Measurements from ENCODE around the gene STK38.

STK38 gene

GRCh38 chr6:36493319-36493718 is 54.0 kb downstream of the STK38 start:
- TF ChIP-seq, protein P1, sequence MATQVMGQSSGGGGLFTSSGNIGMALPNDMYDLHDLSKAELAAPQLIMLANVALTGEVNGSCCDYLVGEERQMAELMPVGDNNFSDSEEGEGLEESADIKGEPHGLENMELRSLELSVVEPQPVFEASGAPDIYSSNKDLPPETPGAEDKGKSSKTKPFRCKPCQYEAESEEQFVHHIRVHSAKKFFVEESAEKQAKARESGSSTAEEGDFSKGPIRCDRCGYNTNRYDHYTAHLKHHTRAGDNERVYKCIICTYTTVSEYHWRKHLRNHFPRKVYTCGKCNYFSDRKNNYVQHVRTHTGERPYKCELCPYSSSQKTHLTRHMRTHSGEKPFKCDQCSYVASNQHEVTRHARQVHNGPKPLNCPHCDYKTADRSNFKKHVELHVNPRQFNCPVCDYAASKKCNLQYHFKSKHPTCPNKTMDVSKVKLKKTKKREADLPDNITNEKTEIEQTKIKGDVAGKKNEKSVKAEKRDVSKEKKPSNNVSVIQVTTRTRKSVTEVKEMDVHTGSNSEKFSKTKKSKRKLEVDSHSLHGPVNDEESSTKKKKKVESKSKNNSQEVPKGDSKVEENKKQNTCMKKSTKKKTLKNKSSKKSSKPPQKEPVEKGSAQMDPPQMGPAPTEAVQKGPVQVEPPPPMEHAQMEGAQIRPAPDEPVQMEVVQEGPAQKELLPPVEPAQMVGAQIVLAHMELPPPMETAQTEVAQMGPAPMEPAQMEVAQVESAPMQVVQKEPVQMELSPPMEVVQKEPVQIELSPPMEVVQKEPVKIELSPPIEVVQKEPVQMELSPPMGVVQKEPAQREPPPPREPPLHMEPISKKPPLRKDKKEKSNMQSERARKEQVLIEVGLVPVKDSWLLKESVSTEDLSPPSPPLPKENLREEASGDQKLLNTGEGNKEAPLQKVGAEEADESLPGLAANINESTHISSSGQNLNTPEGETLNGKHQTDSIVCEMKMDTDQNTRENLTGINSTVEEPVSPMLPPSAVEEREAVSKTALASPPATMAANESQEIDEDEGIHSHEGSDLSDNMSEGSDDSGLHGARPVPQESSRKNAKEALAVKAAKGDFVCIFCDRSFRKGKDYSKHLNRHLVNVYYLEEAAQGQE (IDR thresholded peaks at IDR 0.05; ENCODE audit: insufficient read depth in 1 of 2, low read depth in 2 of 2, low read length in 2 of 2) = no peak
- no peak for TF ChIP-seq POLR2AphosphoS5 (IDR thresholded peaks at IDR 0.05; ENCODE audit: low read depth, low read length)
- no peak for TF ChIP-seq TAF1 (IDR thresholded peaks at IDR 0.05; ENCODE audit: borderline replicate concordance, insufficient read depth, low read length)

GRCh38 chr6:36492621-36493020 is 54.7 kb downstream of the STK38 start:
- TF ChIP-seq, protein P1 (IDR thresholded peaks at IDR 0.05; ENCODE audit: insufficient read depth in 1 of 2, low read depth in 2 of 2, low read length in 2 of 2) = no peak
- TF ChIP-seq SIN3A (IDR thresholded peaks at IDR 0.05; ENCODE audit: borderline replicate concordance, insufficient read depth, low read length) (no peak), FOXP2 (optimal IDR thresholded peaks at IDR 0.05; ENCODE audit: borderline replicate concordance, extremely low read depth, extremely low read length, insufficient read depth) (no peak), TAF1 (IDR thresholded peaks at IDR 0.05; ENCODE audit: borderline replicate concordance, insufficient read depth, low read length) (no peak), POLR2AphosphoS5 (IDR thresholded peaks at IDR 0.05; ENCODE audit: low read depth, low read length) (no peak)

DNA sequence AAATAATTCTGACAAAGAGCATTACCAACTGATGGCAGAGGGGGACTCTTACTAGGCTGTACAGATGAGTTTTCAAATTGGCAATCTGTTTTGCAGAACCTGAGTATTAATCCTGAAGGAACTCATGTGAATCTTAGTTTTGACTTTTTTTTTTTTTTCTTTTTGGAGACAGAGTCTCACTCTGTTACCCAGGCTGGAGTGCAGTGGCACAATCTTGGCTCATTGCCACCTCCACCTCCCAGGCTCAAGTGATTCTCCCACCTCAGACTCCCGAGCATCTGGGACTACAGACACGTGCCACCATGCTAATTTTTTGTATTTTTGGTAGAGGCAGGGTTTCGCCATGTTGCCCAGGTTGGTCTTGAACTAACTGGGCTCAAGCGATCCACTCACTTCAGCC is 55.2 kb downstream of the STK38 start:
- no peak for TF ChIP-seq FOXP2 (optimal IDR thresholded peaks at IDR 0.05; ENCODE audit: borderline replicate concordance, extremely low read depth, extremely low read length, insufficient read depth)
- no peak for TF ChIP-seq SIN3A (IDR thresholded peaks at IDR 0.05; ENCODE audit: borderline replicate concordance, insufficient read depth, low read length)
- TF ChIP-seq, protein P1 (IDR thresholded peaks at IDR 0.05; ENCODE audit: insufficient read depth in 1 of 2, low read depth in 2 of 2, low read length in 2 of 2) = no peak

DNA sequence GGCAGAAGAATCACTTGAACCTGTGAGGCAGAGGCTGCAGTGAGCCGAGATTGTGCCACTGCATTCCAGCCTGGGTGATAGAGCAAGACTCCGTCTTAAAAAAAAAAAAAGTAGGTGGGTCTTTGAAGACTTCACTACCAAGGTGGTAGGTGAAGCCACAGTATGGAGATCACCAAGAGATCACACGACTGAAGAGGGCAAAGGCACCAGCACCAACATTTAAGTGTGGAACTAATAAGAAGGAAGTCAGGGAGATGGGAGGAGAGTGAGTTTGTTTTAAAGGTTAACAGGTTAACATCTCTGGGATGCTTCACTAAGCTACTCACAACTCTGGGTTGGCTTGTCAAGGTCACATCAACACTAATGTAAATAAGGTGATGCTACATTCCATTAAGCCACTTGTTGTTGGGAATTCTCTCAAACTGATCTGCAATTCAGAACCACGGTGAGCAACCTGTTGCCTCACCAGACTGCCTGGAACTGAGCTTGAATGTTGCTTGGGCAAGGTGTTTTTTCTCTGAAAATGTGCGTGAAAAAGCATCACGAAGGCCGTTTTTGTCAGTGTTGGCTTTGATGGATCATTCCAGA is 55.8 kb downstream of the STK38 start:
- TF ChIP-seq TAF1 (IDR thresholded peaks at IDR 0.05; ENCODE audit: borderline replicate concordance, insufficient read depth, low read length) = no peak
- TF ChIP-seq FOXP2 (optimal IDR thresholded peaks at IDR 0.05; ENCODE audit: borderline replicate concordance, extremely low read depth, extremely low read length, insufficient read depth) = no peak
- TF ChIP-seq SIN3A (IDR thresholded peaks at IDR 0.05; ENCODE audit: borderline replicate concordance, insufficient read depth, low read length) = no peak
- no peak; the same call in 1 of the 2 replicates for TF ChIP-seq POLR2AphosphoS5 (IDR thresholded peaks at IDR 0.05; ENCODE audit: low read depth, low read length)
- TF ChIP-seq, protein P1 (IDR thresholded peaks at IDR 0.05; ENCODE audit: insufficient read depth in 1 of 2, low read depth in 2 of 2, low read length in 2 of 2) = peak; percentile 63 to 85; a peak in 3 of 4 replicates

DNA sequence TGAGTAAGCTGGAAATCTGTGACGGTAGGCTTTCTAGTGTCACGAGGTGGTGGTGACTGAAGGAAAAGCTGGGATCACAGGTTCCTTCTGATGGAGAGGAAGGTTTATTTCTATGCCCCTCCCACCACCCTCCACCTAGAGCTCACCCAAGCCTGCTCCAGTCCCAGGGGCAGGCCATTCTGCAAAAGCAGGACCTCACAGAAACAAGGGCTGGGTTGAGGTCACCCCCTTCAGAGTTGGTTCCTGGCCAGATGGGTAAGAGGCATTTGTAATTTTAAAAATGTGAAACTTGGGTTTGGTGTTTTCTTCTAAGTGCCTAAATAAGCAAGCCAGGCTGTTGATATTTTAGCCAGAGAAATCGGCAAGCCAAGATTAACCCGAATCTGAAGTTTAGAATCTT is 57.9 kb downstream of the STK38 start:
- TF ChIP-seq TAF1 (IDR thresholded peaks at IDR 0.05; ENCODE audit: borderline replicate concordance, insufficient read depth, low read length) (no peak), FOXP2 (optimal IDR thresholded peaks at IDR 0.05; ENCODE audit: borderline replicate concordance, extremely low read depth, extremely low read length, insufficient read depth) (no peak), SIN3A (IDR thresholded peaks at IDR 0.05; ENCODE audit: borderline replicate concordance, insufficient read depth, low read length) (no peak), POLR2AphosphoS5 (IDR thresholded peaks at IDR 0.05; ENCODE audit: low read depth, low read length) (no peak)
